ENCODE measurements around the gene FBLN5. TPM values are rescaled to one million over a fixed set of nuclear protein-coding genes. Genes with fewer than 3 reads are reported as not detected.

The FBLN5 gene
- total RNA-seq, 1 donor from 2014 or later: 24.5 TPM

DNA sequence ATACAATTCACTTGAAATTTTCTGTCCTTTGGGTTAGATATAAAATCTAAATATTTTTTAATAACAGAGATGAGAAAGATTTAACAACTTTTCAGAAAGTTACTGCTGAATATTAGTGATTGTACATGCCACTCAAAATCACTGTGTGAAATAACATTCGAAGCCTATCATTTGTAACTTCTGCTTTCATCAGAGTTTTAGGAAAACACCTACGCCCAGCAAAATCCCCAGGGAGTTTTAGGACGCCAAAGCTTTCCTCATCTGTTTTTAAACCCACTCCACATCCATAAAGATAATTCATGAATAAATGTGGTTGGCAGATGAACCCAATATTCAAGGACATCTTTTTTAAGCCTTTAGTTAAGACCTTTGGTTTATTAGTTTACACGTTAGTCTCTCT is 104.1 kb downstream of the FBLN5 start:
- Histone ChIP-seq H3K4me3 (ENCODE audit: low read length in 3 of 3) (no peak overlapping the region), H3K4me1 (ENCODE audit: control insufficient read depth in 3 of 3, insufficient read depth in 3 of 3, low read length in 3 of 3) (no peaks in the 10 kb centered on the region), H3K36me3 (ENCODE audit: control insufficient read depth in 3 of 3, insufficient read depth in 3 of 3, low read length in 3 of 3) (no peaks in the 10 kb centered on the region), H3K9me3 (ENCODE audit: control insufficient read depth in 3 of 3, low read length in 3 of 3) (no peaks in the 10 kb centered on the region), H3K27me3 (ENCODE audit: control insufficient read depth in 3 of 3, insufficient read depth in 3 of 3, low read length in 3 of 3) (peaks cover 0 to 3% (median under 1%) of the 10 kb centered on the region in 3 donors), H3K9ac (ENCODE audit: low read depth in 1 of 3, low read length in 3 of 3) (no peak overlapping the region), H3K27ac (ENCODE audit: low read depth, low read length) (no peak overlapping the region)

DNA sequence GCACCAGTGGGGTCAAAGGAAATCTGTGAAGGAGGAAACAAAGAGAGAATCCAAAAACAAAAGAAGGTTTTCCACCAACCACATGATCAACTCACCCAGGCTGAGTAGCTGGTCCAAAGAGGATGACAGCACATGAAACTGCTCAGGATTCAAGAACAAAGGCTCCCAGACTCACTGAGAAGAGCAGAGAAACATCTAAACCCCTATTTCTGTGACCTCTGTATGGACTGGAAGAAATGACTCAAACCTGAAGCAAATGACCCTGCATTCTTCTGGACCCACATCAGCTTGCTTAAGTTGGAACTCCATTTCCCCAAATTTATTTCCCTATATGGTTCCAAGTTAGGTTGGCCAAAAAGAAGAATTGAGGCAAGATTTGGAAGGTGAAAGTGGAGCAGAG is 106.4 kb downstream of the FBLN5 start:
- no peaks in the 10 kb centered on the region for H3K36me3 ChIP-seq (ENCODE audit: control insufficient read depth in 3 of 3, insufficient read depth in 3 of 3, low read length in 3 of 3)
- no peak overlapping the region for H3K4me3 ChIP-seq (ENCODE audit: low read length in 3 of 3)
- peaks cover 0 to 2% (median 0%) of the 10 kb centered on the region in 3 donors for H3K4me1 ChIP-seq (ENCODE audit: control insufficient read depth in 3 of 3, insufficient read depth in 3 of 3, low read length in 3 of 3)
- H3K9ac ChIP-seq (ENCODE audit: low read depth in 1 of 3, low read length in 3 of 3): no peak overlapping the region
- H3K9me3 ChIP-seq (ENCODE audit: control insufficient read depth in 3 of 3, low read length in 3 of 3): no peaks in the 10 kb centered on the region
- no peak overlapping the region for H3K27ac ChIP-seq (ENCODE audit: low read depth, low read length)
- peaks cover 7 to 16% (median 11%) of the 10 kb centered on the region in 3 donors for H3K27me3 ChIP-seq (ENCODE audit: control insufficient read depth in 3 of 3, insufficient read depth in 3 of 3, low read length in 3 of 3)

GRCh38 chr14:91839749-91840148 is 107.7 kb downstream of the FBLN5 start:
- H3K9ac ChIP-seq (ENCODE audit: low read depth in 1 of 3, low read length in 3 of 3): no peak overlapping the region
- peaks cover 0 to 2% (median 0%) of the 10 kb centered on the region in 3 donors for H3K4me1 ChIP-seq (ENCODE audit: control insufficient read depth in 3 of 3, insufficient read depth in 3 of 3, low read length in 3 of 3)
- H3K36me3 ChIP-seq (ENCODE audit: control insufficient read depth in 3 of 3, insufficient read depth in 3 of 3, low read length in 3 of 3): no peaks in the 10 kb centered on the region
- H3K4me3 ChIP-seq (ENCODE audit: low read length in 3 of 3): no peak overlapping the region
- no peak overlapping the region for H3K27ac ChIP-seq (ENCODE audit: low read depth, low read length)
- no peaks in the 10 kb centered on the region for H3K9me3 ChIP-seq (ENCODE audit: control insufficient read depth in 3 of 3, low read length in 3 of 3)
- peaks cover 7 to 18% (median 15%) of the 10 kb centered on the region in 3 donors for H3K27me3 ChIP-seq (ENCODE audit: control insufficient read depth in 3 of 3, insufficient read depth in 3 of 3, low read length in 3 of 3)

- Histone ChIP-seq H3K9me3 (ENCODE audit: control insufficient read depth in 3 of 3, low read length in 3 of 3) (no peaks in the 10 kb centered on the region), H3K27me3 (ENCODE audit: control insufficient read depth in 3 of 3, insufficient read depth in 3 of 3, low read length in 3 of 3) (peaks cover 7 to 18% (median 15%) of the 10 kb centered on the region in 3 donors), H3K4me3 (ENCODE audit: low read length in 3 of 3) (peak overlapping the region in 2 of 3 donors; percentile 59 to 73), H3K27ac (ENCODE audit: low read depth, low read length) (no peak overlapping the region), H3K36me3 (ENCODE audit: control insufficient read depth in 3 of 3, insufficient read depth in 3 of 3, low read length in 3 of 3) (no peaks in the 10 kb centered on the region), H3K9ac (ENCODE audit: low read depth in 1 of 3, low read length in 3 of 3) (peak overlapping the region in 1 of 3 donors; percentile 55), H3K4me1 (ENCODE audit: control insufficient read depth in 3 of 3, insufficient read depth in 3 of 3, low read length in 3 of 3) (peaks cover 0 to 2% (median 0%) of the 10 kb centered on the region in 3 donors)
These were observed 110.4 kb downstream of the FBLN5 start for GRCh38 chr14:91837076-91837475.

DNA sequence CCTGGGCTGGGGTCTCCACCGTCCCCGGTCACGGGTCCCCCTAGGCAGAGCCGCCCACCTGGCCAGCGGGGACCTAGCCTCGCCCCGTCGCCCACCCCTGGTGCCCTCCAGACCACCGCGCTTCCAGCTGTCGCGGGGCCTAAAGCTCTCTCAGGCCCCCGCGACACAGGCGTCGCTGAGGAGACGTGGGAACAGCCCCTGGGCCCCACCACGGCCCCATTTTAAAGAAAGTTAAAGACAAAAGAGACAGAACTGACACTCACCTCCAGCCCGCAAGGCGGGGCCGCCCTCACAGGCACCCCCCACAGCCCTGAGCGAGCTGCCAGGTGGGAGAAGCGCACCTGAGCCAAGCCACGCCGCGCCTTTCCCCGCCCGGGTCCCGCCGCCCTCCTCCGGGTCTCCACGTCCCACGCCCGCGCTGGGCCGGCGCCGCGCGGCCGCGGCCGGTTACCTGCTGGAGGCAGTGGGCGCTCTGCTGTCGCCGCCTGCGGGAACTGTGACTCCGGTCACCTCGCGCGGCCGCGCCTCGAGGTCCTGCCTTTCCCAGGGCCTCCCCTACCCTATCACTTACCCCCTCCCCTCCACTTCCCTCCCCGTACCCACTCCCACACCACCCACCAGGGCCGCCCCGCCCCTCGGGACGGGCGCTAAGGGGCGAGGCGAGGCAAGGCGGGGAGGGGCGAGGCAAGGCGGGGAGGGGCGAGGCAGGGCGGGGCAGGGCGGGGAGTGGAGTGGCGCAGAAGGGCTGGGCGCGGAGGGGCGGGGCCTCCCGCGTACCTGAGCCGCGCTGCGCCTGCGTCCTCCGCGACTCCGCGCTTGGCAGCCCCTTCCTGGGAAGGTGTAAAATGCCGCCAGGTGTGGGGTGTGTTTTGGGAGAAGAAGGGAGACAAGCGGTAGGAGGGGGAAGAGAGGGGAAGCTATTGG is 111.3 kb downstream of the FBLN5 start:
- Histone ChIP-seq H3K36me3 (ENCODE audit: control insufficient read depth in 3 of 3, insufficient read depth in 3 of 3, low read length in 3 of 3) (no peaks in the 10 kb centered on the region), H3K4me1 (ENCODE audit: control insufficient read depth in 3 of 3, insufficient read depth in 3 of 3, low read length in 3 of 3) (peaks cover 0 to 2% (median 0%) of the 10 kb centered on the region in 3 donors), H3K9me3 (ENCODE audit: control insufficient read depth in 3 of 3, low read length in 3 of 3) (no peaks in the 10 kb centered on the region), H3K27me3 (ENCODE audit: control insufficient read depth in 3 of 3, insufficient read depth in 3 of 3, low read length in 3 of 3) (peaks cover 7 to 18% (median 15%) of the 10 kb centered on the region in 3 donors), H3K9ac (ENCODE audit: low read depth in 1 of 3, low read length in 3 of 3) (peak overlapping the region in 2 of 3 donors; percentile 34 to 67), H3K27ac (ENCODE audit: low read depth, low read length) (no peak overlapping the region), H3K4me3 (ENCODE audit: low read length in 3 of 3) (peak overlapping the region; percentile 59 to 73 (median 68))

- no peak overlapping the region for H3K27ac ChIP-seq (ENCODE audit: low read depth, low read length)
- H3K4me1 ChIP-seq (ENCODE audit: control insufficient read depth in 3 of 3, insufficient read depth in 3 of 3, low read length in 3 of 3): peaks cover 0 to 2% (median 0%) of the 10 kb centered on the region in 3 donors
- H3K27me3 ChIP-seq (ENCODE audit: control insufficient read depth in 3 of 3, insufficient read depth in 3 of 3, low read length in 3 of 3): peaks cover 7 to 18% (median 15%) of the 10 kb centered on the region in 3 donors
- peak overlapping the region in 1 of 3 donors; percentile 73 for H3K4me3 ChIP-seq (ENCODE audit: low read length in 3 of 3)
- H3K36me3 ChIP-seq (ENCODE audit: control insufficient read depth in 3 of 3, insufficient read depth in 3 of 3, low read length in 3 of 3): no peaks in the 10 kb centered on the region
- no peaks in the 10 kb centered on the region for H3K9me3 ChIP-seq (ENCODE audit: control insufficient read depth in 3 of 3, low read length in 3 of 3)
- peak overlapping the region in 2 of 3 donors; percentile 34 to 67 for H3K9ac ChIP-seq (ENCODE audit: low read depth in 1 of 3, low read length in 3 of 3)
These were observed 112.1 kb downstream of the FBLN5 start for GRCh38 chr14:91835197-91835919.

DNA sequence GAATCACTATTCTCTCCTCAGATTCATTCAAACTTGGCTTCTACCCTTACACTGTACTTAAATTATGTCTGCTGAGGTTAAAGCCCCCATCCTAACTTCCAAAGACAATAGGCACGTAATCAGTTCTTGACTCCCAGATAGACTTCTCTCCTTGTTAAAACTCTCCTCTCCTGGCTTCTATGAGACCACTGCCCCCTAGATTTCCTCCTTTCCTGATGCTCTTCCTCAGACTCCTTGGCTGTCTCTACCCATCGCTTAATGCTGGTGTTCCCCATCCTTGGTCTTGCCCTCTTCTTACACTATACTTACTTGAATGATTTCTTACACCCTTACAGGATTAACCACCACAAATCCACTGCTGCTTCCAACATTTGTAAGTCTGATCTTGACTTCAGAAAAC is 112.9 kb downstream of the FBLN5 start:
- no peak overlapping the region for H3K4me3 ChIP-seq (ENCODE audit: low read length in 3 of 3)
- H3K4me1 ChIP-seq (ENCODE audit: control insufficient read depth in 3 of 3, insufficient read depth in 3 of 3, low read length in 3 of 3): peaks cover 0 to 2% (median 0%) of the 10 kb centered on the region in 3 donors
- no peaks in the 10 kb centered on the region for H3K36me3 ChIP-seq (ENCODE audit: control insufficient read depth in 3 of 3, insufficient read depth in 3 of 3, low read length in 3 of 3)
- H3K27me3 ChIP-seq (ENCODE audit: control insufficient read depth in 3 of 3, insufficient read depth in 3 of 3, low read length in 3 of 3): peaks cover 7 to 15% (median 15%) of the 10 kb centered on the region in 3 donors
- no peak overlapping the region for H3K9ac ChIP-seq (ENCODE audit: low read depth in 1 of 3, low read length in 3 of 3)
- H3K9me3 ChIP-seq (ENCODE audit: control insufficient read depth in 3 of 3, low read length in 3 of 3): no peaks in the 10 kb centered on the region
- no peak overlapping the region for H3K27ac ChIP-seq (ENCODE audit: low read depth, low read length)

DNA sequence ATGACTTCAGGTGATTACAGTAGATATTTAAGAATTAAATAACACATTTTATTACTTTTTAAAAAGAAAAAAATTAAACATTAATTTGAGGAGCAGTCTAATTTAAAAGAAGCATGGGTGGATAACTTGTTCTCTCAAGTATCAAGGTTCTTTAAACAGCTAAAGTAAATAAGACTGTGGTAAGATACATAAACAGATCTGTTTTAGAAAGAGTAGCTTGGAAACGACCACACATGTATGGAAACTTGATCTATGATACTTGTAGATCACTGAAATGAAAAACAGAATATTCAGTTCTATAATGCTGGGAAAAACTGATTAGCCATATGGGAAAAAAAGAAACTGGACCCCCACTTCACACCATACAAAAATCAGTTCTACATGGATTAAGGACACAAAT is 116.2 kb downstream of the FBLN5 start:
- H3K27me3 ChIP-seq (ENCODE audit: control insufficient read depth in 3 of 3, insufficient read depth in 3 of 3, low read length in 3 of 3): peaks cover 0 to 6% (median 3%) of the 10 kb centered on the region in 3 donors
- no peaks in the 10 kb centered on the region for H3K36me3 ChIP-seq (ENCODE audit: control insufficient read depth in 3 of 3, insufficient read depth in 3 of 3, low read length in 3 of 3)
- H3K9ac ChIP-seq (ENCODE audit: low read depth in 1 of 3, low read length in 3 of 3): no peak overlapping the region
- no peaks in the 10 kb centered on the region for H3K4me1 ChIP-seq (ENCODE audit: control insufficient read depth in 3 of 3, insufficient read depth in 3 of 3, low read length in 3 of 3)
- H3K4me3 ChIP-seq (ENCODE audit: low read length in 3 of 3): no peak overlapping the region
- H3K27ac ChIP-seq (ENCODE audit: low read depth, low read length): no peak overlapping the region
- H3K9me3 ChIP-seq (ENCODE audit: control insufficient read depth in 3 of 3, low read length in 3 of 3): peaks cover 0 to 2% (median 0%) of the 10 kb centered on the region in 3 donors

DNA sequence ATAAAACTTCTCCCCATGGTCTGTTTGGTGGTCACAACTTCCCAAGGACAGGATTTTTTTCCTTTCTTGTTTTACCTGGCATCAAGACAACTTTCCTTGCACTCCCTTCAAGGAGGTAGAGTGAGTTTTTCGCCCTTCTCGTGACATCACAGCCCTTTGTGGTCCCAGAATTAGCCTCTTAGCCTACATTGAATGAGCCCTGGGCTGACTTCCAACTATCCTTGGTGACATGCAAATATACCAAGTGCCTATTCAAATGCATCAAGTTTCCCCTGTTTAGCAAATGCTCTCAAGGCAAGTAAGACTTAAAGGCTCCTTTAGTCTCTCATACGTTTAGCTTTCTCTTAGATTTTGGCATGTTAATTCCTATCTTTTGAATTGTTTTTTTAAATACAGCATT is 116.7 kb downstream of the FBLN5 start:
- no peaks in the 10 kb centered on the region for H3K4me1 ChIP-seq (ENCODE audit: control insufficient read depth in 3 of 3, insufficient read depth in 3 of 3, low read length in 3 of 3)
- H3K9me3 ChIP-seq (ENCODE audit: control insufficient read depth in 3 of 3, low read length in 3 of 3): peaks cover 0 to 2% (median 0%) of the 10 kb centered on the region in 3 donors
- H3K9ac ChIP-seq (ENCODE audit: low read depth in 1 of 3, low read length in 3 of 3): no peak overlapping the region
- no peak overlapping the region for H3K27ac ChIP-seq (ENCODE audit: low read depth, low read length)
- peaks cover 0 to 1% (median 0%) of the 10 kb centered on the region in 3 donors for H3K27me3 ChIP-seq (ENCODE audit: control insufficient read depth in 3 of 3, insufficient read depth in 3 of 3, low read length in 3 of 3)
- H3K36me3 ChIP-seq (ENCODE audit: control insufficient read depth in 3 of 3, insufficient read depth in 3 of 3, low read length in 3 of 3): no peaks in the 10 kb centered on the region
- H3K4me3 ChIP-seq (ENCODE audit: low read length in 3 of 3): no peak overlapping the region
